ENCODE data around the gene EXOC6B.
"Not testable (repeated sequence)": the region's sequence is repeated elsewhere in the genome, so short reads cannot be mapped to it uniquely, and the experiment has no call there.

EXOC6B gene

DNA sequence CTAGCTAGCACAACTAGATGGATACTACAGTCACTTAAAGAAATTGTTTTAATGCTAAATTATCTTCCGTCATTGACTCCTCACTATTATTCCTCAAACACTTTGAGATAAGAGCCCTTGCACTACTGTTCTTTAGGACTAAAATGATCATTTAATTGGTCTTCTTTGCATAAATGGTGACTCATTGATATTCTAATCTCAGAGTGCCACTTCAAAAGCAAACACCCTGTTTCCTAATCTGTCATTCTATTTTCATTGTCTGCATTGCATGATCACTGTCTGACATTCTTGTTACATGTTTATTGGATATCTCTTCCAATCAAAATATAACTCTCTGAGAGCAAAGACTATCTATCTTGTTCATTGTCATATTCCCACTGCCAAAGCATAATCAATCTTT, 313.9 kb downstream of the EXOC6B start:
- Histone ChIP-seq H3K4me2 (ENCODE audit: low read length) (no peak overlapping the region), H3K27ac (no peak overlapping the region), H3K4me1 (no peaks in the 10 kb centered on the region), H3K36me3 (ENCODE audit: control insufficient read depth, insufficient read depth, low read length) (no peaks in the 10 kb centered on the region), H3K4me3 (ENCODE audit: low read depth, low read length) (no peak overlapping the region), H2AFZ (no peak overlapping the region), H3K27me3 (ENCODE audit: control insufficient read depth, insufficient read depth, low read length) (no peaks in the 10 kb centered on the region), H3K79me2 (no peaks in the 10 kb centered on the region), H3K9ac (no peak overlapping the region), H3K9me3 (ENCODE audit: control insufficient read depth, low read length) (no peaks in the 10 kb centered on the region)
- TF ChIP-seq CTCF (IDR thresholded peaks at IDR 0.05) = no peak

GRCh38 chr2:72497763-72498162, 328.1 kb downstream of the EXOC6B start:
- Histone ChIP-seq H3K4me3 (ENCODE audit: low read depth, low read length) (no peak overlapping the region), H3K27ac (no peak overlapping the region), H3K9ac (no peak overlapping the region), H3K4me1 (no peaks in the 10 kb centered on the region), H3K4me2 (ENCODE audit: low read length) (no peak overlapping the region), H3K27me3 (ENCODE audit: control insufficient read depth, insufficient read depth, low read length) (no peaks in the 10 kb centered on the region), H2AFZ (no peak overlapping the region), H3K79me2 (no peaks in the 10 kb centered on the region), H3K36me3 (ENCODE audit: control insufficient read depth, insufficient read depth, low read length) (no peaks in the 10 kb centered on the region), H3K9me3 (ENCODE audit: control insufficient read depth, low read length) (no peaks in the 10 kb centered on the region)
- TF ChIP-seq CTCF (IDR thresholded peaks at IDR 0.05) = no peak

DNA sequence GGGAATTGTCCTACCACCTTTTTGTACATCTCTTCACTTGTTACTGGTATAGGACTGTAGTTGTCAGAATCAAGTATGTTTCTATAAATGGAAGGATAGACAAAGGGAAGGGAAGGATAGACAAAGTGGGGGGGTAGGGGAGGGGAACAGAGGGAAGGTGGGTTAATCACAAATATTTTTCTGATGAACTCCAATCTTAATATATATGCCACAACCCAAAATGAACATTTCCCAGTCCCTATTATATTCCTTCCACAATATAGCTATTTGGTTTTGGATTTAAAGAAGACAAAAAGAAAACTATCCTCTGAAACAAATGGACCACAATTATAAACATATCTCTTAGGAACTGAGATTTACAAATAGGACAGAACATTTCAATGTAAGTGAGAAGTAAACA, 329.4 kb downstream of the EXOC6B start:
- Histone ChIP-seq H3K27ac (no peak overlapping the region), H2AFZ (no peak overlapping the region), H3K9me3 (ENCODE audit: control insufficient read depth, low read length) (no peaks in the 10 kb centered on the region), H3K36me3 (ENCODE audit: control insufficient read depth, insufficient read depth, low read length) (no peaks in the 10 kb centered on the region), H3K79me2 (no peaks in the 10 kb centered on the region), H3K4me2 (ENCODE audit: low read length) (no peak overlapping the region), H3K27me3 (ENCODE audit: control insufficient read depth, insufficient read depth, low read length) (no peaks in the 10 kb centered on the region), H3K4me1 (no peaks in the 10 kb centered on the region), H3K9ac (no peak overlapping the region), H3K4me3 (ENCODE audit: low read depth, low read length) (no peak overlapping the region)
- no peak for TF ChIP-seq CTCF (IDR thresholded peaks at IDR 0.05)

GRCh38 chr2:72494392-72494791, 331.4 kb downstream of the EXOC6B start:
- no peaks in the 10 kb centered on the region for H3K9me3 ChIP-seq (ENCODE audit: control insufficient read depth, low read length)
- H2AFZ ChIP-seq = no peak overlapping the region
- H3K36me3 ChIP-seq (ENCODE audit: control insufficient read depth, insufficient read depth, low read length) = no peaks in the 10 kb centered on the region
- no peak for TF ChIP-seq CTCF (IDR thresholded peaks at IDR 0.05)
- H3K9ac ChIP-seq = no peak overlapping the region
- H3K27me3 ChIP-seq (ENCODE audit: control insufficient read depth, insufficient read depth, low read length) = no peaks in the 10 kb centered on the region
- no peak overlapping the region for H3K4me2 ChIP-seq (ENCODE audit: low read length)
- no peaks in the 10 kb centered on the region for H3K79me2 ChIP-seq
- H3K4me1 ChIP-seq = no peaks in the 10 kb centered on the region
- H3K4me3 ChIP-seq (ENCODE audit: low read depth, low read length) = no peak overlapping the region
- H3K27ac ChIP-seq = no peak overlapping the region

- not testable (repeated sequence) for H3K27ac ChIP-seq; H3K27me3 ChIP-seq (ENCODE audit: control insufficient read depth, insufficient read depth, low read length); H3K79me2 ChIP-seq; H3K9me3 ChIP-seq (ENCODE audit: control insufficient read depth, low read length); H3K4me3 ChIP-seq (ENCODE audit: low read depth, low read length); H3K4me2 ChIP-seq (ENCODE audit: low read length); H2AFZ ChIP-seq; H3K4me1 ChIP-seq; H3K9ac ChIP-seq; H3K36me3 ChIP-seq (ENCODE audit: control insufficient read depth, insufficient read depth, low read length)
These were observed 341.2 kb downstream of the EXOC6B start for GRCh38 chr2:72484622-72485021.

Data from parathyroid adenoma (tissue), 2 donors.